ENCODE measurements around the gene NAA60. TPM values are rescaled to one million over a fixed set of nuclear protein-coding genes. Genes with fewer than 3 reads are reported as not detected.

Gene NAA60
- polyA plus RNA-seq, 1 donor (not counting 4 experiments of a cell fraction or from before 2014, with no cell fraction given), result 30.3 TPM

GRCh38 chr16:3457434-3458252, 14.2 kb downstream of the NAA60 start:
- DNase-seq (ENCODE audit: low read depth, low spot score), result no peak
- dilution Hi-C loops (cut with MboI; ENCODE audit: extremely low pct_ligation_motif_present, low sequenced_read_pairs), result no loop called here
- H3K27ac ChIP-seq (ENCODE audit: control insufficient read depth, insufficient read depth, low read length), result peak overlapping the region; percentile 87
- TF ChIP-seq CTCF (optimal IDR thresholded peaks at IDR 0.05 in 1 of 3, IDR thresholded peaks at IDR 0.05 in 1 of 3, conservative IDR thresholded peaks at IDR 0.05 in 1 of 3; ENCODE audit: extremely low read depth in 1 of 3, insufficient read depth in 2 of 3, low read length in 3 of 3) (peak in 2 of 3 experiments; percentile 55 to 58), EZH2 (IDR thresholded peaks at IDR 0.05; ENCODE audit: low read length) (no peak)
- H3K36me3 ChIP-seq (ENCODE audit: control insufficient read depth in 2 of 2, extremely low read depth in 1 of 2, insufficient read depth in 2 of 2, low read length in 2 of 2), result no peaks in the 10 kb centered on the region
- H3K79me2 ChIP-seq (ENCODE audit: control insufficient read depth, insufficient read depth, low read length), result peaks cover 45% of the 10 kb centered on the region
- H4K20me1 ChIP-seq (ENCODE audit: control insufficient read depth, extremely low read depth, insufficient read depth, low read length), result peaks cover 6% of the 10 kb centered on the region
- H3K4me3 ChIP-seq (ENCODE audit: control insufficient read depth in 2 of 3, extremely low read depth in 1 of 3, insufficient read depth in 2 of 3, low read depth in 1 of 3, low read length in 3 of 3), result peak overlapping the region; percentile 70 to 92 (median 87)
- peak overlapping the region; percentile 99 for H3K4me2 ChIP-seq (ENCODE audit: control insufficient read depth, extremely low read depth, insufficient read depth, low read depth, low read length)
- peaks cover 16% of the 10 kb centered on the region for H3K4me1 ChIP-seq (ENCODE audit: control insufficient read depth, extremely low read depth, insufficient read depth, low read length)
- no peaks in the 10 kb centered on the region for H3K27me3 ChIP-seq (ENCODE audit: control insufficient read depth, extremely low read depth, insufficient read depth, low read length)
- H3K9me1 ChIP-seq (ENCODE audit: control insufficient read depth, extremely low read depth, insufficient read depth, low read length), result no peaks in the 10 kb centered on the region
- peak overlapping the region; percentile 93 for H3K9ac ChIP-seq (ENCODE audit: control insufficient read depth, extremely low read depth, insufficient read depth, low read length)
- no peak for FAIRE-seq
- H3K9me3 ChIP-seq (ENCODE audit: control insufficient read depth, low read depth, low read length), result no peaks in the 10 kb centered on the region
- H2AFZ ChIP-seq (ENCODE audit: control insufficient read depth, low read length), result peak overlapping the region; percentile 95

GRCh38 chr16:3458278-3458851, 14.9 kb downstream of the NAA60 start:
- H3K4me2 ChIP-seq (ENCODE audit: control insufficient read depth, extremely low read depth, insufficient read depth, low read depth, low read length), result peak overlapping the region; percentile 80
- H3K4me3 ChIP-seq (ENCODE audit: control insufficient read depth in 2 of 3, extremely low read depth in 1 of 3, insufficient read depth in 2 of 3, low read depth in 1 of 3, low read length in 3 of 3), result peak overlapping the region; percentile 70 to 96 (median 92)
- TF ChIP-seq CTCF (optimal IDR thresholded peaks at IDR 0.05 in 1 of 3, IDR thresholded peaks at IDR 0.05 in 1 of 3, conservative IDR thresholded peaks at IDR 0.05 in 1 of 3; ENCODE audit: extremely low read depth in 1 of 3, insufficient read depth in 2 of 3, low read length in 3 of 3) (no peak), EZH2 (IDR thresholded peaks at IDR 0.05; ENCODE audit: low read length) (no peak)
- H3K9me1 ChIP-seq (ENCODE audit: control insufficient read depth, extremely low read depth, insufficient read depth, low read length), result no peaks in the 10 kb centered on the region
- H3K4me1 ChIP-seq (ENCODE audit: control insufficient read depth, extremely low read depth, insufficient read depth, low read length), result peaks cover 16% of the 10 kb centered on the region
- peak overlapping the region; percentile 91 for H2AFZ ChIP-seq (ENCODE audit: control insufficient read depth, low read length)
- DNase-seq (ENCODE audit: low read depth, low spot score) (no peak), FAIRE-seq (no peak)
- dilution Hi-C loops (cut with MboI; ENCODE audit: extremely low pct_ligation_motif_present, low sequenced_read_pairs), result no loop called here
- no peaks in the 10 kb centered on the region for H3K9me3 ChIP-seq (ENCODE audit: control insufficient read depth, low read depth, low read length)
- H3K36me3 ChIP-seq (ENCODE audit: control insufficient read depth in 2 of 2, extremely low read depth in 1 of 2, insufficient read depth in 2 of 2, low read length in 2 of 2), result no peaks in the 10 kb centered on the region
- peaks cover 52% of the 10 kb centered on the region for H3K79me2 ChIP-seq (ENCODE audit: control insufficient read depth, insufficient read depth, low read length)
- no peaks in the 10 kb centered on the region for H3K27me3 ChIP-seq (ENCODE audit: control insufficient read depth, extremely low read depth, insufficient read depth, low read length)
- H3K27ac ChIP-seq (ENCODE audit: control insufficient read depth, insufficient read depth, low read length), result peak overlapping the region; percentile 81
- H4K20me1 ChIP-seq (ENCODE audit: control insufficient read depth, extremely low read depth, insufficient read depth, low read length), result peaks cover 6% of the 10 kb centered on the region
- peak overlapping the region; percentile 93 for H3K9ac ChIP-seq (ENCODE audit: control insufficient read depth, extremely low read depth, insufficient read depth, low read length)
